ENCODE measurements around the gene CHKA. TPM values are rescaled to one million over a fixed set of nuclear protein-coding genes. Genes with fewer than 3 reads are reported as not detected.

Gene CHKA
- polyA plus RNA-seq, 1 of the 3 experiments (the other 2 are of a cell fraction) = 12.3 TPM

DNA sequence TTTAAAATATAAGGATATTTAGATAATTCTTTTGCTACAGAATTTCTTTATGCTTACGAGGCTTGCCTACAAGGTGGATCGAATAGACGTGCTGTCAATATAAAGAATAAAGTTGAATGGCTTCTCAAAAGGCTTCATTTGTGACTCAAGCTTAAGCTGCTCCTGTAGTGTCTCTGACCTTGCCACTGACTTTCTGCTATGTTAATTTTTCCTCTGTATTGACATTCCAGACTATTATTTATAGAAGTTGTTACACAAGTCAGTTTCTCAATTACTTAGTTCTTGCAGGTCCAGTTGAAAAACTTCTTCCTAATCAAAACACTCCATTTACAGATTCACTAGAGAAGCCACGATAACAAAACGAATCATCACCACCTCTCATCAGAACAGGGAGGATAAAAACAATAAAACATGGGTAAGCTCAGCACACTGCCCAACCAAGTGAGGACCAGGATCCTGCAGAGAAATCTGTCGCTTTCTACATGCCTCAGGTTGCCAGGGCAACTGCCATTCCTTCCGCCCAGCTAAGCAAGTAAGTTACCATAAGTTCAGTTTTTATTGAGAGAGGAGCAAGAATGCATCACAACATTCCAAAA lies 39.0 kb upstream of the CHKA start (continued):
- TF ChIP-seq, protein P1, sequence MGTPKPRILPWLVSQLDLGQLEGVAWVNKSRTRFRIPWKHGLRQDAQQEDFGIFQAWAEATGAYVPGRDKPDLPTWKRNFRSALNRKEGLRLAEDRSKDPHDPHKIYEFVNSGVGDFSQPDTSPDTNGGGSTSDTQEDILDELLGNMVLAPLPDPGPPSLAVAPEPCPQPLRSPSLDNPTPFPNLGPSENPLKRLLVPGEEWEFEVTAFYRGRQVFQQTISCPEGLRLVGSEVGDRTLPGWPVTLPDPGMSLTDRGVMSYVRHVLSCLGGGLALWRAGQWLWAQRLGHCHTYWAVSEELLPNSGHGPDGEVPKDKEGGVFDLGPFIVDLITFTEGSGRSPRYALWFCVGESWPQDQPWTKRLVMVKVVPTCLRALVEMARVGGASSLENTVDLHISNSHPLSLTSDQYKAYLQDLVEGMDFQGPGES (IDR thresholded peaks at IDR 0.05; ENCODE audit: low read depth, low read length) = no peak

DNA sequence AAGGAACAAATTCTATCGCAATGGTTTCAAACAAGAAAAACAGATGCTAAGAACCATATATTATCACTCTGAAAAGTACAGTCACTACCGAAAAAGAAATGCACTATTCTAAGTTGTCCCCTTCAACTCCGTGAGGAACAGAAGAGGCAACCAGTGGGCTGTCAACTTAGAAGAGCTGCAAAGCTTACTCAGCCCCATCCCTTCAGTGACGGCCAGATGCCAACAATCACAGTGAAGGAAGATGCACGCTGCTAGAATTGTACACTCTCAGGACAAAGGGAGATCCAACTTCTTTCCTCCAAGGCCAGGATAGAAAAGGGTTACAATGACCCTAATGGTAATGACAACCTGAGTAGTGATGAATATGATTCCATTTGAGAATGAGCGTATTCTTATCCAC lies 38.5 kb upstream of the CHKA start:
- POLR2A ChIA-PET = no interaction called here
- CTCF ChIA-PET = interaction anchor here (1.8 kb wide), 1 partner anchor 47 kb away, joined by 5 read pairs; no protein-coding TSS in a partner anchor
- WGBS (ENCODE audit: low lambda C conversion rate) = 82% methylated on average over 6 of the region's 6 CpGs

More for the DNA sequence above, 38.5 kb upstream of the CHKA start:
- Histone ChIP-seq H2AFZ (ENCODE audit: low read depth) (no peak overlapping the region), H3K27ac (ENCODE audit: low read depth in 2 of 2, low read length in 1 of 2) (no peak overlapping the region), H3K9me3 (no peaks in the 10 kb centered on the region), H3F3A (replicated peaks; ENCODE audit: insufficient read depth) (peaks cover 5% of the 10 kb centered on the region), H3K4me1 (ENCODE audit: control insufficient read depth in 1 of 2, insufficient read depth in 2 of 2, low read depth in 1 of 2, low read length in 1 of 2) (no peaks in the 10 kb centered on the region), H4K20me1 (ENCODE audit: insufficient read depth) (no peaks in the 10 kb centered on the region), H3K4me3 (ENCODE audit: low read depth in 2 of 2, low read length in 1 of 2) (no peak overlapping the region), H3K9me2 (no peaks in the 10 kb centered on the region), H3K9ac (no peak overlapping the region), H3K27me3 (ENCODE audit: insufficient read depth) (no peaks in the 10 kb centered on the region), H3K79me2 (ENCODE audit: insufficient read depth) (no peaks in the 10 kb centered on the region), H3K4me2 (no peak overlapping the region), H3K36me3 (replicated peaks in 1 of 2; ENCODE audit: control insufficient read depth in 1 of 2, insufficient read depth in 2 of 2, low read length in 1 of 2) (peaks cover 17 to 42% of the 10 kb centered on the region in 2 experiments)
- DNase-seq = no peak
- no peak for TF ChIP-seq EZH2phosphoT487 (IDR thresholded peaks at IDR 0.05; ENCODE audit: borderline replicate concordance, low read depth)
- TF ChIP-seq NRF1 (IDR thresholded peaks at IDR 0.05; ENCODE audit: low read depth, low read length) = no peak
- no peak for TF ChIP-seq POLR2AphosphoS5 (IDR thresholded peaks at IDR 0.05; ENCODE audit: low read depth, low read length)
- no peak for TF ChIP-seq GATA2 (CRISPR knock-in tag; IDR thresholded peaks at IDR 0.05)
- no peak for TF ChIP-seq FOXM1 (IDR thresholded peaks at IDR 0.05; ENCODE audit: low read depth)
- TF ChIP-seq, protein P2, sequence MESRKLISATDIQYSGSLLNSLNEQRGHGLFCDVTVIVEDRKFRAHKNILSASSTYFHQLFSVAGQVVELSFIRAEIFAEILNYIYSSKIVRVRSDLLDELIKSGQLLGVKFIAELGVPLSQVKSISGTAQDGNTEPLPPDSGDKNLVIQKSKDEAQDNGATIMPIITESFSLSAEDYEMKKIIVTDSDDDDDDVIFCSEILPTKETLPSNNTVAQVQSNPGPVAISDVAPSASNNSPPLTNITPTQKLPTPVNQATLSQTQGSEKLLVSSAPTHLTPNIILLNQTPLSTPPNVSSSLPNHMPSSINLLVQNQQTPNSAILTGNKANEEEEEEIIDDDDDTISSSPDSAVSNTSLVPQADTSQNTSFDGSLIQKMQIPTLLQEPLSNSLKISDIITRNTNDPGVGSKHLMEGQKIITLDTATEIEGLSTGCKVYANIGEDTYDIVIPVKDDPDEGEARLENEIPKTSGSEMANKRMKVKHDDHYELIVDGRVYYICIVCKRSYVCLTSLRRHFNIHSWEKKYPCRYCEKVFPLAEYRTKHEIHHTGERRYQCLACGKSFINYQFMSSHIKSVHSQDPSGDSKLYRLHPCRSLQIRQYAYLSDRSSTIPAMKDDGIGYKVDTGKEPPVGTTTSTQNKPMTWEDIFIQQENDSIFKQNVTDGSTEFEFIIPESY (IDR thresholded peaks at IDR 0.05; ENCODE audit: borderline replicate concordance, low read depth) = no peak
- TF ChIP-seq RFX5 (IDR thresholded peaks at IDR 0.05; ENCODE audit: low read length) = no peak
- no peak for TF ChIP-seq NFIC (IDR thresholded peaks at IDR 0.05; ENCODE audit: borderline replicate concordance)
- TF ChIP-seq EP300 (IDR thresholded peaks at IDR 0.05; ENCODE audit: borderline replicate concordance in 1 of 2, low read depth in 1 of 2, low read length in 1 of 2) = no peak
- TF ChIP-seq, protein P3, sequence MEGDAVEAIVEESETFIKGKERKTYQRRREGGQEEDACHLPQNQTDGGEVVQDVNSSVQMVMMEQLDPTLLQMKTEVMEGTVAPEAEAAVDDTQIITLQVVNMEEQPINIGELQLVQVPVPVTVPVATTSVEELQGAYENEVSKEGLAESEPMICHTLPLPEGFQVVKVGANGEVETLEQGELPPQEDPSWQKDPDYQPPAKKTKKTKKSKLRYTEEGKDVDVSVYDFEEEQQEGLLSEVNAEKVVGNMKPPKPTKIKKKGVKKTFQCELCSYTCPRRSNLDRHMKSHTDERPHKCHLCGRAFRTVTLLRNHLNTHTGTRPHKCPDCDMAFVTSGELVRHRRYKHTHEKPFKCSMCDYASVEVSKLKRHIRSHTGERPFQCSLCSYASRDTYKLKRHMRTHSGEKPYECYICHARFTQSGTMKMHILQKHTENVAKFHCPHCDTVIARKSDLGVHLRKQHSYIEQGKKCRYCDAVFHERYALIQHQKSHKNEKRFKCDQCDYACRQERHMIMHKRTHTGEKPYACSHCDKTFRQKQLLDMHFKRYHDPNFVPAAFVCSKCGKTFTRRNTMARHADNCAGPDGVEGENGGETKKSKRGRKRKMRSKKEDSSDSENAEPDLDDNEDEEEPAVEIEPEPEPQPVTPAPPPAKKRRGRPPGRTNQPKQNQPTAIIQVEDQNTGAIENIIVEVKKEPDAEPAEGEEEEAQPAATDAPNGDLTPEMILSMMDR (IDR thresholded peaks at IDR 0.05) = no peak
- TF ChIP-seq TEAD4 (IDR thresholded peaks at IDR 0.05; ENCODE audit: borderline replicate concordance, insufficient read depth) = no peak
- no peak for TF ChIP-seq TAF1 (IDR thresholded peaks at IDR 0.05; ENCODE audit: borderline replicate concordance, low read depth, low read length)
- no peak for TF ChIP-seq FOSL2 (IDR thresholded peaks at IDR 0.05; ENCODE audit: borderline replicate concordance, low read depth)
- TF ChIP-seq JUND (IDR thresholded peaks at IDR 0.05) = no peak

Data from SK-N-SH (cell line).